NCI-H2081 treated with DMSO at 0.1 percent for 48 hours (cell line): ENCODE results near the gene PDIA2.
"Not testable (repeated sequence)": the region's sequence is repeated elsewhere in the genome, so short reads cannot be mapped to it uniquely, and the experiment has no call there.

ENCODE experiments used
- DNase-seq: peaks from one replicate; lab custom pipeline; 2025; lab: John Stamatoyannopoulos, UW

PDIA2 gene

DNA sequence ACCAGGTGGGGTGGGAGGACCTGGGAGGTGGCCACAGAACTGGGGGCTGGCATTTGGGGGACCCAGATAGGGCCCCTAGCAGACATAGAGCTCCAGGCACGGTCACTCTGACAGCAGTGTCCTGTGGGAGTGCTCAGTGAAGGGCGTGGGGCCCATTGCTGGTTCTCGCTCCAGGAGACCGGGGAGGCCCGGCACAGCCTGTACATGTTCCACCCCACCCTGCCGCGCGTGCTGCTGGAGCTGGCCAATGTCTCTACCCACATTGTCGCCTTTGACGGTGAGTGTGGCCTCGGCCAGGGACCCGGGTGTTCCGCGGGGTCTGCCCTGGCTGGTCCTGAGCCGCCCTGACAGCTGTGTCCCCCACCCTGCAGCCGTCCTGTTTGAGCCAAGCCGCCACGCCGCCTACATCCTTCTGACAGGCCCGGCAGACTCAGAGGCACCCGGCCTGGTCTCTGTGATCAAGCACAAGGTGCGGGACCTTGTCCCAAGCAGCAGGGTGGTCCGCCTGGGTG is 18.5 kb upstream of the PDIA2 start:
- DNase-seq = no peak

DNA sequence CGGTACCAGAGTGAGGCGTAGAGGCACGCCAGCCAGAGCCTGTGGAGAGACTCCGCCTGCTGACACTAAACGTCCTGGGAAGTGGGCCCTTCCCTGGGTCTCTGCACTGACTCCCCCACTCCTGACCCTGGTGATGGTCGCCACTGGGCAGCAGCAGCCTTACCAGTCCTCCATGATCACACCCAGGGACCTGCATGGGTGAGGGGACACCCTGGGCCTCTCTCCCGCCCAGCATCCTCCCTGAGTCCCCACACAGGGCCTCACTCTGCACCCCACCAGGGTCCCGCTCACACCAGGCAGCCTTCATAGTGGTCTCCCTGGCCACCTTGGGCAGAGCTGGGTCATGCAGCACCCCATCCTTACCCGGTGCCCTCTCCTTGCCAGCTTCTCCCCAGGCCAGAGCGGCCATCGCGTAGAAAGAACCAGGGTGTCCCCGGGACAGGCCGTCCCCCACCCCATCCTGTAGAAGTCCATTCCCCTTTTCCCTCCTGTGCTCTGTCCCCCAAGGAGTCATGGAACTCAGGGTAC is 17.9 kb upstream of the PDIA2 start:
- no peak for DNase-seq

DNA sequence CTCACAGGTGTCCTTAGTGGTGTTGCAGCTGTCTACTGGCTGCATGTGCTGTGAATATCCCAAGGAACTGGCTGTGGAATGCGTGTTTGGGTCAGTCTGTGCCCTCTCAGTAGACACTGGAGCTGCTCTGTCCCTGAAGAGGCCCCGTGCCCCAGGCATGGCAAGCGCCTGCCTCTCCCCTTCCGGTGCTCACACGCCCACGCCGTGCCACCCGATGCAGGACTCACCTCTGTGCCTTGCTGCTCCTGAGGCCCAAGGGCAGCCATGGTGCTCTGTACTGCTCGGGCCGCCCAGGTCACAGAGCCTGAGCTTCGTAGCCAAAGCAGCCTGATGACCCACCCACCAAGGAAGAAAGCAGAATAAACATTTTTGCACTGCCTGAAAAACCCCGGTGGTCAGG is 17.3 kb upstream of the PDIA2 start:
- no peak for DNase-seq

DNA sequence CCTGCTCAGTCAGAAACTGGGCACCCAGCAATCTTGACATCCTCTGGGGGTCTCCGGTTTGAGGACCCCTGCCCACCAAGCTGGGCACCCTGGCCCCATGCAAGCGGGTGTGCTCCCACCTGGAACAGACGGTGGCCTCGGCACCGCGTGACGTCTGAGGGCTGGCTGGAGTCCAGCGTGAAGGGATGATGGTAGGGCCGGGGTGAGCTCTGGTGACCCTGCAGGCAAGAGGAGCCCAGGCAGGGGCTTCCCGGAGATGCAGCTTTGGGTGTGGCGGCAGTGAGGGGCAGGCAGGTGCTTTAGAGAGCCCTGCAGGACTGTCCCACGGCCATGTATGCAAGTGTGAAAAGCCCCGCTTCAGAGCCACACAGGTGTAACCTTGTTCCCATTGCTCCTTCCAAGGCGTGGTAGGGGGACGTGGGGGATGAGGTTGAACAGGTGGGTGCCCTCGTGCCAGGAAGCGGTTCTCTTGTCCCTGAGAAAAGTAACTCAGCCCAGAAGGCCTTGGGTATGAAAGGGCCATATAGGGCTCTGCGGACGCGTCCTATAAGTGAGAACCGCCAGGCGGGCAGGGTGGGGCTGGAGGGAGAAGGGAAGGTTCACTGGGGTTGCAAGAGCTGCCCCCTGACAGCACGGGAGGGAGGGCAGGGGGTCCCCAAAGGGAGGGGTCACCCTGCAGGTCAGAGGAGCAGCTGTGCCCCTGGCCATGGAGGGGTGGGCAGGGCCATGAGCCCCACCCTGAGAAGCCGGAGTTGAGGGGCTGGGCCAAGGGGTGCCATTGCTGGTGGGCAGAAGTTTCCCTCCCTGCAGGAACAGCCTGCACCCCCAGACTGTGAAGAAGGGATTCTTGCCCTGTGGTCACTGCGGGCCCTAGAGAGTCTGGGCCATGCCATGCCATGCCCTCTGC is 16.5 kb upstream of the PDIA2 start:
- no peak for DNase-seq

DNA sequence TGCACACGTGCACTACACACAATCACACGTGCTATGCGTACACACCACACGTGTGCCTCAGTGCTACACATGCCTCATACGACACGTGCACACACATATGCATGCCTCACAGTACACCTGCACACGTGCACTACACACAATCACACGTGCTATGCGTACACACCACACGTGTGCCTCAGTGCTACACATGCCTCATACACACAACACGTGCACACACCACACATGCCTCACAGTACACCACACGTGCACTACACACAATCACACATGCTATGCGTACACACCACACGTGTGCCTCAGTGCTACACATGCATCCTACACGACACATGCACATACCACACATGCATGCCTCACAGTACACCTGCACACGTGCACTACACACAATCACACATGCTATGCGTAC is 15.4 kb upstream of the PDIA2 start:
- not testable (repeated sequence) for DNase-seq

DNA sequence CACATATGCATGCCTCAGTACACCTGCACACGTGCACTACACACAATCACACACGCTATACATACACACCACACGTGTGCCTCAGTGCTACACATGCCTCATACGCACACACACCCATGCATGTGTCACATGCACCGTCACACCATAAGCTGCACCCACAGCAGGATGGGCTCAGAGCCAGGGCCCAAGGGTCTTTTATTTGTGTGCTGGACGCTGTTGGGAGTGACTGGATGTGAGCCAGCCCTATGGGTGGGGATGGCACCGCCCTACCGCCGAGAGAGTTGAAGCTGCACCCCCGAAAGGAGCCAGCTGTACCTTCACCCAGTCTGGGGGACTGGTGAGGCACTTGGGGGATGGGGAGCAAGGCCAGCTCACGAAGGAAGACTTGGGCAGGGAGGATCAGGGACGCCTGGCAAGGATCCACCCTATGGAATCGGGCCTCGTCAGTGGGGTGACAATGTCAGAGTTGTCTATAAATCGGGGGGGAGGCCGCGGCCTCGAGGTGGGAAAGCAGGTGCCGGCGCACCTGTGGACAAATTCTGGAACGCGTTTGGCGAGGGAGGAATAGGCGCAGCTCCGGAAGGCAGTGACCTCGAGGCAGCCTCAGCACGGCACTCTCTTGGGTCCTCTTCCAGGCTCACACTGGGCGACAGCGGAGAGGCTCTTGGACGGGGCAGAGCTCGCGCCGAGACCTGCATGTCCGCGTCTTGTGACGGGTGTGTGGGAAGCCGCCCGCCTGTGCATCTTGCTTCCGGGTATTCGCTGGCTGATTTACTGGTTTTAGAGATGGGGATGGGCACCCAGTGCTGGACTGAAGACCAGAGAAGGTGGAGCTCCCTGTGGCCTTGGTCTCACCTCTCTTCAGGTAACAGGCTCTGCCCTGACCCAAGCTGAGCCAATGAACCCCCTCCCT is 14.6 kb upstream of the PDIA2 start:
- no peak for DNase-seq

DNA sequence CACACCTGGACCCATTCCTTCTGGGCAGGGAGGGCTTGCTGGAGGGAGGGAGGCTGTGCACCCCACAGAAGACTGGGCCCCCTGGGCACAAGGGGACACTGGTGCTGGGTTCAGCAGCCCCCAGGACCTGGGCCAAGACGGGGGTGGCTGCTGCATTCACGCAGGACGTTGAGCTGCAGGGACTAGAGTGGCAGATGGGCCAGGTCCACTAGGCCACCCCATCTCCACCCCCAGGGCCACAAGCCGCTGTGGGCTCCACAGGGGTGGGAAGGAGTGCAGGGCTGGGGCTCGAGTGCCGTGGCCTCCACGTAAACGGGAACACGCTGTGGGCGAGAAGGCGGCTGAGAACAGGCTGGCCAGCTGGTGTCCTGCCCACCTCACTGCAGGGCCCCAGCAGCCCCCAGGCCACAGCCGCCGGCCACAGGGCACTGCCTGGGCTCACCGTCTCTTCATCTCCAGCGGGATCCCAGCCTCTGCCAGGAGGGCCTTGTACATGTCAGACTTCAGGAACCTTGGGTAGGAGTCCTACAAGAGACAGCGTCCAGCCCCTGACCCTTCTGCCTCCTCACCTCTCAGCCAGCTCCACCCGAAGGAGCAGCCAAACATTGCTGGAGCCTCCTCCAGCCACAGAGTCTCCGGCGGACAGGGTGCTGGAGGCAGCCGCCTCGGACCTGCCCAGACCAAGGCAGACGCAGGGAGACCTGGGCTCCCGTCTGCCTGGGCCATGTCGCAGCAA is 13.7 kb upstream of the PDIA2 start:
- no peak for DNase-seq

DNA sequence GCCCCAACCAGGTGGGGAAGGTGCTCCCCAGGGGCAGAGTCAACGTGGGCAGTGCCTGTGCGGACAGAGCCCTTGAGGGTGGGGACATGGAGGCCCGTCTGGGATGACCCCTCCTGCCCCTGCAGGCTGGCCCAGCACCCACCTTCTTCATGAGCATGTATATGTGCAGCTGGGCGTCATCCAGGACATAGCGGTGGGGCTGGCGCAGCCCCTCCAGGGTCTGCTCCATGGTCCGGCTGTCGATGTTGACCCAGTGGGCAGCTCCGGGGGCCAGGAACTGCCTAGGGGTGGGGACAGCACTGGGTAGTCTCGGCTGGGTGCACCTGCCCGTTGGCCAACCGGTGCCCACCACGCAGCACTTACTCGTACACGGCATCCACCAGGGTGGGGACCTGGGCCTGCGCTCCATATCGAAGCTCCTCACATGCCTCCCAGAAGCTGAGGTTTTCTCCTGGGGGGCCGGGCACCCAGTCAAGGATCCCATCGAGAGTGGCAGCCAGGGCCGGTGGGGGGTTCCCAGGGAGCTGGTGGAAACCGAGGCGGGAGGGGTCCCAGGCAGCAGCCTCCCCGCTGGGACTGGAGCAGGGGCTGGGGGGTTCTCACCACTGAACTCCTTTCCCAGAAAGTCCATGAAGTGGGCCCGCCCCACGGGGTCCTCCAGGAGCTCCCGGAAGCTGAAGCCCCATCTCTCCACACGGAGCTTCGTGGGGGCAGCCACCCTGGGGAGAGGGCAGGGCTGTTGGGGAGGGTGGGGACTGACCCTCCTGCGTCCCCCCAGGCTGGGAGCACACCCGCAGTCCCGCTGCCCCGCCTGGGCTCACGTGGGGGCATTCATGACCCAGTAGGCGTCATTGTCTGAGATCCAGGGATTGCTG is 12.3 kb upstream of the PDIA2 start:
- DNase-seq = no peak

DNA sequence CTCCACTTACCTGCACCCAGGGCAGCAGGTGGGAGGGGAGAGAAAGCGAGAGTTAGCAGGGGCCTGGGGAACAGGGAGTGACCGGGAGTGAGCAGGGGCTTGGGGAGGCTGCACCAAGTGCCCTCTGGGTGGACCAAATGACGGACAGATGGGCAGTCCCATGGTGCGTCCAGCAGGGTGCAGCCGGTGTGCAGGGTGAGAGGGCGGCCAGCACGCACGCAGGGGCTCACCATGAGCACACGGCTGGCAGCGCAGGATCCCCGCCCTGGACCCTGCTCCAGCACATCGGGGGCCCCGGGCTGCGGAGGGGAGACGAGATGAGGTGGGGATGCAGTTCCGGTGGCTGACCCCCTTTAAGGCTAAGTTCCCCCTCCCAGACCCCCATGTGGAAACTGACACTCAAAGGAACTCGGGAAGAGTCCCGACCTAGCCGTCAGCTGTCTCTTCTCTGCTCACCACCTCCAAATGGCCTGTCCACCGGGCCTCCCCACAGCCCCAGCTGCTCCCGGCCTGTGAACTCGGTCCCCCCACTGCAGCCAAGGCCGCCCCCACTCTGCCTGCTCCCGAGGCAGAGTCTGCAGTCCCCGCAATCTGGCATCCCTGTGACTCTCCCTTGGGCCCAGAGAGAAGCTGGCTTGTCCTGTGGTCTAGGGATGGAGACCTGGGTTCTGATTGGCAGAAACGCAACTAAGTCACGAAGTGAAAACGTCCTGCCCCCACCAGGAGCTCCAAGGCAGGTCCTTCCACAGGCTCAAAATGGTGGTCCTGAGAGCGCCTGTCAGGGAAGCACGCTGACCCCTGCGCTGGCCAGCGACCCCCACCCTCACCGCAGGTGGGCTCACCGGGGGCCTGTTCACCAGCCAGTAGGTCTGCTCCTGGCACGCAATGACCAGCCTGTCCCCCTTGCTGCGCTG is 10.1 kb upstream of the PDIA2 start:
- no peak for DNase-seq

DNA sequence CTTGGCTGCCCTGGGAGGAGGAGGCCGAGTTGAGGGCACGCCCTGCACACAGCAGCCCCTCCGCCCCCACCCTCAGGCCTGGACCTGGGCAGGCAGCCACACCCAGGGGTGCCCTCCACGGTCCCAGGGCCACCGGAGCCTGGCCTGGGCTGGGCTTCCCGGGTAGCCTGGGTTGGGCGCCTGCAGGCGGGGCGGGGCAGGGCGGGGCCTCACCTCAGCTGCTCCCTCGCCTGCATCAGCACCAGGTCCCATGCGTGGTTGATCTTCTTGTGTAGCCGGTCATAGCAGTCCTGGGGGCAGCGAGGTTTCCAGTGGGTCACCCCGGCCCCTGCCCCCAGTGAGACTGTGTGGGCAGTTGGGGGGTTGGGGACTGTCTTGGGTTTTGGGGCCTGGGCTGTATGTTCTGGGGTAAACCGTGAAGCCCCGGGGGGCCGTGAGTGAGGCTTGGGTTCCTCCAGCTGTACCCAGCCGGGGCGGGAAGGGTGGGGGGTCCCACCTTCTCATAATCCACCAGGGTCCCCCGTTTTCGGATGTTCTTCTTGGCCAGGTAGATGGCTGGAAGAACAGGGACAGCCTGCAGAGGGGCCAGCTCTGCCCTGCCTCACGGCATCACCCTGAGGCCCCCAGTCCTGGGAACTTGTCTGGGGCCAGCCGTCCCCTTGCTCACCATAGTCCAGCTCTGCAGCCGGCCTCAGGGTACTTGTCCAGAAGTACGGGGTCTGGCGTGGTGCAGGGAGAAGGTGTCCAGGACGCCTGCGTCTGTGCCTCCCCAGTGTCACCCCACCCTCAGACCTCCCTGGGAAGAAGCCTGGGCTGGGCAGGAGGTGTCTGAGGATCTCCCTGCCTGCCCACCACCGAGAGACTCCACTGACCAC is 9.2 kb upstream of the PDIA2 start:
- no peak for DNase-seq

DNA sequence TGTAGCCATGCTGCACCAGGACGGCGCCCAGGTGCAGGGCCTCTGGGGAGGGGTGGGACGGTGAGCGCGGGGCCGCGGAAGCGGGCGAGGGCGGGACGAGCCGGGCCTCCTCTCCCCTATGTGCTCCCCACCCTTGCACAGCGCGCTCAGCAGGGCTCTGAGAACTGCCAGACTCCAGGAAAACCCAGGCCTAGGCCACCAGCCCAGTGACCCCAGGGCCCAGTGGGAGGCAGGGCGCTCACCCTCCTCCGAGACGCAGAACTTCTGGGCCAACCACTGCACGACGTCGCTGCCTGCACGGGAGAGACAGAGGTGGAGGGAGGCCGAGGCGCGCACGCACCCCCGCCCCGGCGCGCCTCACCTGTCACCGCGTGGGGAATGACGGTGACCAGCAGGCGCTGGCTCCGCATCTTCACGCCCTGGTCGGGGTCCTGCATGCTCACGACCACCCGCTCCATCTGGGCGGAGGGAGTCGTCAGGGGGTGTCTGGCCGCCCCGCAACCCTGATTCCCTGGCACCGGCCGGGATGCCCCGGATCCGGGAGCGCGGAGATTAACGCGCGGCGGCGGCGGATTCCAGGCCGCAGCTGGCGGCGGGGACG is 7.8 kb upstream of the PDIA2 start:
- DNase-seq = no peak

DNA sequence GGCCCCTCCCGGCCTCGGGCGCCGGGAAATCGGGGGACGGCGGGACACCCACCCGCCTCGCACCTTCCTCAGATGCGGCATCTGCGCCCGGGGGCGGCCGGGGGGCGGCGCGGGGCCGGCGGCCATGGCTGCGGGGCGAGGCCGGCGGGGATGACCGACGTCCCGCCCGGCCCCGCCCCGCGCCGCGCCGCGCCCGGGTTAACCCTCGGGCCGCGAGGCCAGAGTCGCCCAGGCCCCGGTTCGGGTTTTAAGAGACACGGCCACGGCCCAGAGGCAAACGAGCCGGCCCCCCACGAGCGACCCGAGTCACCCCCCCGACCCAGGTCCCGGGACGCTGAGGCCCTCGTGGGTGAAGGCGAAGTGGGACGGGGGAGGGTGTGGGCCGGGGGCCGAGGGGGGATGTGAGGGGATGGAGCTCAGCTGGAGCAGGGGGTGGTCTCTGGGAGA is 7.2 kb upstream of the PDIA2 start, which contains the start of gene RGS11:
Gene RGS11, minus strand, starts transcription at position 159 of the 447 bp plus-strand sequence. Its CDS starts 33 bp downstream, at position 126.
- no peak for DNase-seq

DNA sequence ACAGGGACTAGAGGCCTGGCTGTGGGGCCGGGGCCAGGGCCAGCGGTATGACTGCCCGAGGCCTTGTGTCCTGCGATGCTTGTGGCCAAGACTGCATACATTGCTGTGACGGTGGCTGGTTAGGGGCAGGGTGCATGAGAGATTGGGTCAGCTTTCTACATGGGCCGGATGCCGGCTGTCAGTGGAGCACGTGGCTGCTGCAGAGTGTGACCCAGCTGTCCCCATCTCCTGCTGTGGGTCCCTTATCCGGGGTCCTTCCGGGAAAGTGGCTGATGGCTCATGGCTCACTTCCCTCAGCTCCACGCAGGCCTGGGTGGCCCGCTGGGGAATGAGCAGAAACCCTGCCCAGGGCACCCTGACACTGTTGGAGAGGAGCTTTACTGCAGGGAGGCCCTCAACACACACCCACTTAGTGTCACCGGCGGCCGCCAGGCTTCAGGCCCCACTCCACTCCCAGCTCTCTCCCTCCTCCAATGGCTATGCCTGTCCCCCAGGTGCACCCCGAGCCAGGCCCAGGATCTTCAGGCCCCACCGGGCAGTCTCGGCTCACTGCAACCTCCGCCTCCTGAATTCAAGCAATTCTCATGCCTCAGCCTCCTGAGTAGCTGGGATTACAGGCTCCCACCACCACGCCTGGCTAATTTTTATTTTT is 6.4 kb upstream of the PDIA2 start:
- DNase-seq = no peak

DNA sequence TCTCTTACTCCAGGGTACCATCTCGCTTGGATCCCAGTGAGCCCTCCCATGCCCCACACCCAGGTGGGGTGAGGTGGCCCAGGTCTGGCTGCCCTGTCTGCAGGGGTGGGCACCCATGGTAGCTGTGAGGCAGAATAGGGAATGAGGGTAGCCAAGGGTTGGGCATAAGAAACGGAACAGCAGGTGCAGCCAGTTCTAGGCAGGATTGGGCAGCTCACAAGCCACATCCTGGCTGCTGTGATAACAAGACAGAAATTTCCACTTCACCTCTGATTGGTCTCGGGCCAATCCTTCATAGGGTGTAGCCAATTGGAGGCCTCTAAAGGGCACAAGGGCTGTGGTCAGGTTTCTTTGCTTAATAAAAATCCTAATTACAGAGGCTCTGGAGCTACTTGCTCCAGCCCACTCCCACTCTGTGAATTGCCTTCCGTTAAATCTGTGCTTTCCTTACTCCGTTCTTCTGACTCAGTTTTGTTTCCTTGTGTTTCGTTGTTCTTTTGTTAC is 4.0 kb upstream of the PDIA2 start:
- no peak for DNase-seq

DNA sequence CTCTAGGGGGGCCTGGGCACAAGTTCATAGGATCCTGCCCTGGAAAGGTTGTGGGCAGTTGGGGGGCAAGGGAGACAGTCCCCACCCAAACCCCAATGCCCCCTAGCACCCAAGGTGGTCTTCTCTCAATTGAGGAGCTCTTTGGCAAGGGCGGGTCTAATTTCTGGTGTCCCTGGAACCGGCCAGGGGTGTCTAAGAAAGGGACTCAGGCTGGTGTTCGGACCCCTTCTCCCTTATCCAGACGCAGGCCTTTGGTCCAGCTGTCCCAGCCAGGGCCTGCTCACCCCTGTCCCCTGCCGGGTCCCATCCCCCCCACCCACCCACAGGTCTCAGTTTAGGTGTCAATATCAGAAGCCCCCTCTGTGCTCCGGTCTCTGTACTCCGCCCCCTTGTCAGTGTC is 3.4 kb upstream of the PDIA2 start:
- no peak for DNase-seq

DNA sequence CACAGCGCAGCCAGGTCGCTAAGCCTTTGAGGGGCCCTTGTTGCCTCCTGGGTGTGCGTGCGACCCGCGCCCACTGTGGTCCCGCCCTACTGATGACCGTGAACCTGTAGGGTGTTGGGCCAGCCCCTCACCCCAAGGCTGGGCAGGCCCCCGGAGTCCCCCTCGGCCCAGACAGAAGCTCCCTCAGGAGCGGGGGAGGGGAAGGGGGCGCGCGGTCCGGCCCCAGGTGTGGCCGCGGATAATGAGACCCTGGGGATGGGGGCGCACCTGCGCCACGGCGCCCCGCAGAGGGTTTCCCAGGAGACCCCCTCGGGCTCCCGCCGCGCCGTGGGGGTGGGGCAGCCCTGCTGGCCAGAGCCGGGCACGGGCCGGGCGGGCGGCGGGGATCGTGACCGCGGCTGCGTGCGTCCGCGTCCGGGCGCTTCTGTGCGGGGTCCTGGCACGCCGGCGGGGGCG is 2.9 kb upstream of the PDIA2 start:
- no peak for DNase-seq

DNA sequence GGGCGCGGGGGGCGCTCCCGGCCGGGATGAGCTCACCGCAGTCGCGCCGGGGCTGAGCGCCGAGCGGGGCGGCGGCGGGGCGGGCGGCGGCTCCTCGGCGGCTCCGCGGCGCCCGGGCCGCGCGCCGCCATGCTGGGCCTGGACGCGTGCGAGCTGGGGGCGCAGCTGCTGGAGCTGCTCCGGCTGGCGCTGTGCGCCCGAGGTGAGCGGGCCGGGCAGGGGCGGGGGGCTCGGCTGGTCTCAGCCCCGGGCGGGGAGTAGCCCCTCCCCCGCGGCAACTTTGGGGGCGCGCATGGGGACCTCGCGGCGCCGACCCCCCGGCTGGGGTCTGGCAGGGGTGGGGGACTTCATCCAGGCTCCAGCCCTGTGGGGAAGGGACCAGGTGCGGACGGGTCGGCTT is 2.4 kb upstream of the PDIA2 start, which contains the start of gene ARHGDIG:
Gene ARHGDIG, plus strand, starts transcription at position 40 of the 400 bp plus-strand sequence. Its CDS starts 90 bp downstream, at position 130.
- DNase-seq = no peak
